Measurements from ENCODE around the gene UQCR11.

DNA sequence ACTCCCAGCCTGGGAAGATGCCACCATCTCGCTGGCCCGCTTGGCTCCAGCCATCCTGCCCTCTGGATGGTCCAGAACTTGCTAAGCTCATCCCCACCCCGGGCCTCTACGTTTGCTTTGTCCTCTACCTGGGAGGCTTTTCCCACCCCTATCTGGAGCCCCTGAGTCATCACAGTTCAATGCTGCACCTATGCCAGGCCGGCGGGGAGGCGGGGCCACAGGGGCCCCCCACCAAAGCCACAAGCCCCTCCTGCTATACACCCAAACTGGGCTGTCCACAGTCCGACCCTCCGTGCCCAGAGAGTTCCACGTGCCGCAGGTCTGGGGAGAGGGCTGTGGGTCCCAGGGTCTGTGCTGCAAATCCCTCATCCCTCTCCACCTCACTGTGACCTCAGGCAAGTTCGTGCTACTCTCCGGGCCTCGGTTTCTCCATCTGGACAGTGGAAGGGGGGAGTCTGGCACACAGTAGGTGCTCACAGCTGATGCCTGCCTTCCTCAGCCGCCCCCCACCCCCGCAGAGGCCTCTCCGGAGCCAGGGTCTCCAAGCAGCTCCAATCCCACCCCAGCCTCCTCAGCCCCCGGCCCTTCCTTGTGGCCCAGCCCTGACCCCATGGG, 49.0 kb upstream of the UQCR11 start:
- TF ChIP-seq, protein P1, sequence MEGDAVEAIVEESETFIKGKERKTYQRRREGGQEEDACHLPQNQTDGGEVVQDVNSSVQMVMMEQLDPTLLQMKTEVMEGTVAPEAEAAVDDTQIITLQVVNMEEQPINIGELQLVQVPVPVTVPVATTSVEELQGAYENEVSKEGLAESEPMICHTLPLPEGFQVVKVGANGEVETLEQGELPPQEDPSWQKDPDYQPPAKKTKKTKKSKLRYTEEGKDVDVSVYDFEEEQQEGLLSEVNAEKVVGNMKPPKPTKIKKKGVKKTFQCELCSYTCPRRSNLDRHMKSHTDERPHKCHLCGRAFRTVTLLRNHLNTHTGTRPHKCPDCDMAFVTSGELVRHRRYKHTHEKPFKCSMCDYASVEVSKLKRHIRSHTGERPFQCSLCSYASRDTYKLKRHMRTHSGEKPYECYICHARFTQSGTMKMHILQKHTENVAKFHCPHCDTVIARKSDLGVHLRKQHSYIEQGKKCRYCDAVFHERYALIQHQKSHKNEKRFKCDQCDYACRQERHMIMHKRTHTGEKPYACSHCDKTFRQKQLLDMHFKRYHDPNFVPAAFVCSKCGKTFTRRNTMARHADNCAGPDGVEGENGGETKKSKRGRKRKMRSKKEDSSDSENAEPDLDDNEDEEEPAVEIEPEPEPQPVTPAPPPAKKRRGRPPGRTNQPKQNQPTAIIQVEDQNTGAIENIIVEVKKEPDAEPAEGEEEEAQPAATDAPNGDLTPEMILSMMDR (conservative IDR thresholded peaks at IDR 0.05; ENCODE audit: low read depth, low read length): no peak
- TF ChIP-seq EZH2 (IDR thresholded peaks at IDR 0.05; ENCODE audit: borderline replicate concordance, low read depth, low read length, poor library complexity, severe bottlenecking): no peak

Measured in A673 (cell line).